Skin epidermis (tissue), 12 donors: ENCODE measurements around the gene ZNF576.
A peak's percentile ranks its signal among the peaks of the same experiment; 100 is the strongest.
"Not testable (repeated sequence)": the region's sequence is repeated elsewhere in the genome, so short reads cannot be mapped to it uniquely, and the experiment has no call there.

ENCODE experiments used
- H3K27ac ChIP-seq, 21 experiments: fragments of 200-600 bp; sonication (generic) in 11 of 21; one replicate each; pipeline ENCODE4 v1.5.0; 2020; ENCODE audit warnings: mild to moderate bottlenecking in 3 of 21, inconsistent platforms in 2 of 21, moderate library complexity in 2 of 21
- H3K4me3 ChIP-seq, 7 experiments: fragments of 200-600 bp; sonication (generic) in 2 of 7; one replicate each; pipeline ENCODE4 v1.5.0; 2020; ENCODE audit warnings: inconsistent platforms in 2 of 7, mild to moderate bottlenecking in 2 of 7, moderate library complexity in 1 of 7

Gene ZNF576

DNA sequence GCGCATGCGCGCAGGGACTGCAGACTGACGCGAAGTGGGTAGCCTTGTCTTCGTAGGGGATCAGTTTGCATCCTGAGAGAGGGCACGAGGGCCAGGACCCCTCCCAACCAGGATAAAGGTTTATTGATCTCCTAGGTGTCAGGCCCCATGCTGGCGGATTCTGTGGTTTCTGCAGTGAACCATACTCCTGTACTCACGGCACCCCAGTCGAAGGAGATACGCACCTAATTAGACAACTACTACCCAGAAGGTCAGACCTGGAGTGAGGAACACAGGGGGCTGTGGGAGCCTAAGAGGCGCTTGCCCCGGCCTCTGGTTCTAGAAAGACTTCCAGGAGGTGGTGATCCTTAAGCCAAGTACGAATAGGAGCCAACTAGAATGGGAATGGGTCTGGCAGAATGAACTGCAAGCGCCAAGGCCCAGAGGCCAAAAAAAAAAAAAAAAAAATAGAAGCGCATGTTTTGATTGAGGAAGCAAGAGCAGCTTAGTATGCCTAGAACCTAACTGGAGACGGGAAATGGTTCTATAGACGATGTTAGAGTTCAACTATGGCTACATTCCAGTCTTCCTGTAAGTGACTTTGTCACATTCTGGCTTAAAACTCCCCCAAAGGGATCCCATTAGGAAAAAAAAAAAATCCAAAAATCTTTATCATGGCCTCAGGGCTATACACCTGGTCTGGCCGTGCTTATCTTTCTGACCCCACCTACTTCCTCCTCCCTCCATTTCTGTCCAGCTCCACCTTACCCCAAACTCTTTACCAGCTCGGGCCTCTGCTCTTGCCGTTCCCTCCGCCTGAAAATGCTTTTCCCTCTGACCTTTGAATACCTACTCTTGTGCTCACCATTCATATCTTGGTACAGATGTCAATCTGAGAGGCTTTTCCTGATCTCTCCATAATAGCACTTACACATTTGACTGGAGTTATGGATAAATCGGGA is 23.9 kb downstream of the ZNF576 start:
- H3K27ac ChIP-seq: peak overlapping the region in 20 of 21 experiments; percentile 69 to 97 (median 92)
- H3K4me3 ChIP-seq: peak overlapping the region; percentile 52 to 86 (median 63)

DNA sequence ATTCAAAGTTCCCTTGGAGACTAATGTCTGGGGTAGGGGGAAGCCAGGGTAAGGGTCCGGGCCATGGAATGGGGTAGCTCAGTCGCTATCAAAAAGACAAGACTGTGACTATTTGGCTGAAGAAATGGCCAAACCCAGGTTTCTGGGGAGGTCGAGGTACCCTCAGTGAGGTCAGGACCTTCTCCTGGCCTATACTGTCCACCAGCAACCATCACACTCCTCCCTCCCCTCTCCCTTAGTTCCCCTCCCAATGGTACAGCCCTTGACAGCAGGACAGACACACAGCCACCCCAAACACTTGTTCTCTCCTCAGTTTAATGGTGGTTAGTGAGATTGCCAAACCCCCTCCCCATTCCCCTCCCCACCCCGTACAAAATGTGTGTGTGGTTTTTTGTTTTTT is 25.7 kb downstream of the ZNF576 start:
- Histone ChIP-seq H3K27ac (no peak overlapping the region), H3K4me3 (no peak overlapping the region)

DNA sequence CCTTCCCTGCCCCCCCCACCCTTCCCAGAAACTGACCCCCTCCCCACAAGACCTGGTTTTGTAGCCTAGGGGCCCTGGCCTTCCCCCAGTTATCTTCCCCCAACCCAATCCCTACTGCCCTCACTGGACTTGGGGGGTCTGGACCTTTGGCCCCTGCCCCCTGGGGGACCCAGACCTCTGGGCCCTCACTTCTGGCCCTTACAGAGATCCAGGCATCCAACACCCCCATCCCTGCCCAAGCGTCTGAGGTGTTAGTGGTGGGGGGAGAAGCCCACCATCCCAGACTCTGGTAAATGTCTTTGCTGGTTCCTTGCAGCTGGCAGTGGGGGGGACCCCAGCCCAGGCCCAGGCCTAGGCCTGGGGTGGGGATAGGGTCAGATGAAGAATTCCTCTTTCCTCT is 26.6 kb downstream of the ZNF576 start:
- Histone ChIP-seq H3K4me3 (no peak overlapping the region), H3K27ac (no peak overlapping the region)

DNA sequence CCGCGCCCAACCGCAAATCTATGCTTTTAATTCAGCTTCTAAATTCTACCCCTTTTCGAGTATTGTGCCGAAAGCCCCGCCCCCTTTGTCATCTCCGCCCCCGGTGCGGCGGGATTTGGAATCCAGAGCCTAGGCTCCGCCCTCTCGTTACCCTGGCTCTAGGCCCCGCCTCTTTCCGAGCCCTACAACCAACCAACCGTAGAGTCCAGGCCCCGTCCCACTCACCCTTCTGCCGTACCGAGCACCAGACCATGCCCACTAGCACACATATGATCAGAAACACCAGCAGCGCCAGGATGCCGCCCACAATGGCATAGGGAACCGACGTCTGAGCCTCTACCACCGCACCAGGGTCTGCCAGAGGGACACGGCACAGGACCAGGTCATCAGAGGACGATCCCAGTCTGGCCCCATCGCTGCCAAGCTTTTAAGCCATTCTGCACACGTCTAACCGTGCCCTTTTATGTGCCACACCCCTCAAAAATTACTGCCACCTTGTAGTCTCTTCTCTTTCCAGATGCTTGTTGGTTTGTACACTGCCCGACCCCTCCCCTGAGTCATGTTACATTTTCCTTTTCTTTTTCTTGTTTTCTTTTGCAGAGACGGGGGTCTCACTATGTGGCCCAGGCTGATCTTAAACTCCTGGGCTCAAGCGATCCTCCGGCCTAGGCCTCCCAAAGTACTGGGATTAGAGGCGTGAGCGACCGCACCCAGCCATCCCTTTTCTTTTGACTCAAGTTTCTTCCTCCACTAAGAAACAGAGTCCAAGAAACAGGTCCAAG is 27.7 kb downstream of the ZNF576 start:
- no peak overlapping the region for H3K27ac ChIP-seq
- no peak overlapping the region for H3K4me3 ChIP-seq

DNA sequence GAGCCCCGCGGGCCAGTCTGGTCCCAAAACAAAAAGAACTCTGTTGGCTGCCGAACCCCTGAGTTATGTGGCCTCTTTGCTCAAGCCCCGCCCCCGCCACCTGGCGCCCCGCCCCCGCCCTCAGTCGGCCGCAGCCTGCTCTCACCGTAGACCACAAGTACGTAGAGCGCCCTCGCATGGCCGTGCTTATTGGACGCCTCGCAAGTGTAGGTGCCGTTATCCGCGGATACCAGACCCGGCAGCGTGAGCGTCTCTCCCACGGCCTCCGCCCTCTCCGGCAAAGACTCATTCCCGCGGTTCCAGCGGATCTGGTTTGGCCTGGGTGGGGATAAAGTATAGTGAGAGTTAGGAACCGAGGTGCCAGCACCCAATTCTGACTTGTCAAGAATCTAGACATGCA is 28.5 kb downstream of the ZNF576 start:
- no peak overlapping the region for H3K4me3 ChIP-seq
- H3K27ac ChIP-seq: peak overlapping the region in 1 of 21 experiments; percentile 38

DNA sequence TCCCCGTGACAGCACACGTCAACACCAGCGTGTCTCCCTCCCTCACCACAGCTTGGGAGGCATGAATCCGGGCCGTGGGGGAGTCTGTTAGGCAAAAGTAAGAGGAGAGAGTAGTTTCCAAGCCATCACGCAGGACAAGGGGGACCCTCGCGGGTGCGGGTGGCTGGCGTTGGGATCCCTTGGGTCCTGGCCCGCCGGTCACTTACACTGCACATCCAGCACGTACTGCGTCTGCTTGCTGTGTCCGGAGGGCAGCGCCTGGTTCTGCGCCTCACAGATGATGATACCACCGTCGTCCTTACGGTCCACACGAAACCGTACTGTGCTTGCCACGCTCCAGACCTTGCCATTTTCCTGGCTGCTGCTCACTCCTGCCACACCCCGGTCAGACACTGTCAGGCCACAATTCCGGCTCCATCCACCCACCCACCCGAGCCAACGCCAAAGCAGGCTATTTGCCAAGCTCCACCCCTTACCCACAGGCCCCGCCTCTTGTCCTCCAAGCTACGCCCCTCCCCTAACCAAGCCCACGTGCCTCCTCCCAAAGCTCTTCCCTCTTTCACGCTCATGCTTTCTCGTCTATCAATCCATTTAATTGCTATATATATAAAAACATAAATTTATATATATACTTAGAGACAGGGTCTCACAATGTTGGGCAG is 29.7 kb downstream of the ZNF576 start:
- Histone ChIP-seq H3K27ac (peak overlapping the region in 1 of 21 experiments; percentile 38), H3K4me3 (no peak overlapping the region)

DNA sequence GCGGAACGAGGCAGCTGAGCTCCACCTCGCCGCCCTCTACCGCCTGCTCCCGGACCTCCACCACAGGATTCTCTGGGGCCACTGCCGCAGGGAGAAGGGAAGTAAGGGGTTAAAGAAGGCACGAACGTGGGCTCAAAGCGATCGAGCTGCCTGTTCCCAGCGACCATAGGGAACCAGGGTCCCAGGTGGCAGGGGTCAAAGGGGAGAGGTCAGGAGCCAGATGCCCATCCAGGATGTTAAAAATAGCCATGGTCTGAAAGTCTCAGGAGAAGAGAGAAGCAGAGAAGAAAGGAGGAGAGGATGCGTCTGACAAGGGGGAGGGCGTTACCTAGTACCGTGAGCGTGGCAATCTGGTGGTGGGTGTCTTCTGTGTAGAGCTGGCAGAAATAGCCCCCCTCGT is 30.4 kb downstream of the ZNF576 start:
- Histone ChIP-seq H3K4me3 (no peak overlapping the region), H3K27ac (no peak overlapping the region)

DNA sequence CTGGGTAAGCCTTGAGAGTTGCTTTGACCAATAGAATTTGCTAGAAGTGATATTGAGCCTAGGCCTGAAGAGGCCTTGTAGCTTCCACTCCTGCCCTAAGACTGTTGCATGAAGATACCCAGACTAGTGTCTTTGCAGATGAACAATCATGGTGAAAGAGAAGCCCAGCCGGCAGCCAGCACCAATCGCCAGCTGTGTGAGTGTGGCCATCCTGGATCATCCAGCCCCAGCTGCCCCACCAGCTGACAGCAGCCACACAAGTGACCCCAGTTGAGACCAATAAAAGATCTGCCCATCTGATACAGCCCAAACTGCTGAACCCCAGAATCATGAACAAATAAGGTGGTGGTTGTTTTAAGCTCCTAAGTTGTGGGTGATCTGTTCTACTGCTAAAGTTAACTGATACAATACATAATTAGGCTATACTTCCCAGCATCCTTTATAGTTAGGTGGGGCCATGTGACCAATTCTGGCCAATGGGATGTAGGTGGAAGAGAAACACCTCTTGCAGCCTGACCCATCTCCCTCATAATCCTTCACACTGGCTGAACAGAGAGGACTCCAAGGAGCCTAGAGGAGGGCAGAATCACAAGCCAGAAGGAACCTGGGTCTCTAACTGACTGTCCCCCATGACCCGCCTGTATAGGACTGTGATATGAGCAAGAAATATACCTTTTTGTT is 32.4 kb downstream of the ZNF576 start:
- Histone ChIP-seq H3K4me3 (no peak overlapping the region), H3K27ac (no peak overlapping the region)

DNA sequence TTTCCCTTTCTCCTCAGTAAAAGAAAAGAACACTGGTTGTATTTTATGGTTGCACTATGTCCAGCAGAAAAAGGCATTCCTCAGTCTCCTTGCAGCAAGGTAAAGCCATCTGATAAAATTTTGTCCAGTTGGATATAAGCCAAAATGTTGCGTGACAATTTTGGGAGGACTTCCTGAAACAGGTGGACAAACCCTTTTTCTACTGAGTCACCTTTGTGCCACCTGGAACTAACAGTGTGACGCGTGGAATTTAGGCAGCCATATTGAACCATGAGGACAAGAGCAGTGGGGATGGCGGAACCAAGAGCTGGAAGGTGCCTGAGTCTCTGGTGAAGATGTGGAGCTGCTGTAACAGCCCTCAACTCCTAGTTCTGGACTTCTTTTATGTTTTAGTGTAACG is 35.1 kb downstream of the ZNF576 start:
- Histone ChIP-seq H3K27ac (no peak overlapping the region), H3K4me3 (no peak overlapping the region)

DNA sequence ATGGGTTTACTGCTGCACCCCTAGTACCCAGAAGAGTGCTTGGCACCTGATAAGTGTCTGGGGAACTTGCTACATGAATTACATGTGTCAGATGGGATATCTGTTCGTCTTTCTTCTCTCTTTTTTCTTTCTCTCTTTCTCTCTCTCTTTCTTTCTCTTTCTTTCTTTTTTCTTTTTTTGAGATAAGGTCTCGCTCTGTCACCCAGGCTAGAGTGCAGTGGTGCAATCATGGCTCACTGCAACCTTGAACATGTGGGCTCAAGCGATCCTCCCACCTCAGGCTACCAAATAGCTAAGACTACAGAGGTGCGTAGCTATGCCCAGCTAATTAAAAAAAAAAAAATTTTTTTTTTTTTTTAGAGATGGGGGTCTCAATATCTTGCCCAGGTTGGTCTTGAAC is 37.1 kb downstream of the ZNF576 start:
- no peak overlapping the region for H3K27ac ChIP-seq

DNA sequence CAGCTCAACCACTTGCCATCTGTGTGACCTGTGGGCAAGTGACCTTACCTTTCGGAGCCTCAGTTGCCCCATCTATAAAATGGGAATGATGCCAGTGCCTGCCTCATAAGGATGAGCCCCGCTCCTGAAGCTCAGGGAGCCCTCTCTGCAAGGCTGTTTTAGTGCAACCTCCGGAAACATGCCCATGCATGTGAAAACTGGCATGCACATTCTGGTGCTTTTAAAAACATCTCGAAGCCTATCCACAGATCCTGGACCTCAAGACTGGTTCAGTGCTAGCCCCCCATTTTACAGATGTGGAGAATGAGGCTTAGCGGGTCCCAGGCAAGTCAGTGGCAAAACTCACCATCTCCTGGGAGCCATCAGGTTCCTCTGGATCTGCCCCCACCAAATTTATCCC is 37.7 kb downstream of the ZNF576 start:
- H3K4me3 ChIP-seq: no peak overlapping the region
- no peak overlapping the region for H3K27ac ChIP-seq

More for the DNA sequence above, 37.1 kb downstream of the ZNF576 start:
- no peak overlapping the region for H3K4me3 ChIP-seq

DNA sequence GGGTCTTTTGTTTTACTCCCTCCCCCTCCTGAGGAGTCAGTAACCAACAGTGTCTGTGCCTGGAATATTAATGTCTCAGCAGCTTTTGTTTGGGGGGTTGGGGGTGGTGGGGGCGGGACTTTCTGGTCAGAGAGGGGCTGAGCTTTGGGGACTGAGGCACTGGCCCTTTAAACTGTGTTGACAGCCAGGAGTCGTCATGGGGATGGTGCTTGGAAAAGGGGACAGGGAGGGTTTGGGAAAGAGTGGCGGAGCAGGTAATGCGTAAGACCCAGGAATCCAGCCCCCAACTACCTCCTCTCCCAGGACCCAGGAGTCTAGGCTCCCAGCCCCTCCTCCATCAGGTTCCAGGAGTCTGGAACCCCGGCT is 38.1 kb downstream of the ZNF576 start:
- Histone ChIP-seq H3K4me3 (no peak overlapping the region), H3K27ac (peak overlapping the region in 4 of 21 experiments; percentile 7 to 74 (median 70))

DNA sequence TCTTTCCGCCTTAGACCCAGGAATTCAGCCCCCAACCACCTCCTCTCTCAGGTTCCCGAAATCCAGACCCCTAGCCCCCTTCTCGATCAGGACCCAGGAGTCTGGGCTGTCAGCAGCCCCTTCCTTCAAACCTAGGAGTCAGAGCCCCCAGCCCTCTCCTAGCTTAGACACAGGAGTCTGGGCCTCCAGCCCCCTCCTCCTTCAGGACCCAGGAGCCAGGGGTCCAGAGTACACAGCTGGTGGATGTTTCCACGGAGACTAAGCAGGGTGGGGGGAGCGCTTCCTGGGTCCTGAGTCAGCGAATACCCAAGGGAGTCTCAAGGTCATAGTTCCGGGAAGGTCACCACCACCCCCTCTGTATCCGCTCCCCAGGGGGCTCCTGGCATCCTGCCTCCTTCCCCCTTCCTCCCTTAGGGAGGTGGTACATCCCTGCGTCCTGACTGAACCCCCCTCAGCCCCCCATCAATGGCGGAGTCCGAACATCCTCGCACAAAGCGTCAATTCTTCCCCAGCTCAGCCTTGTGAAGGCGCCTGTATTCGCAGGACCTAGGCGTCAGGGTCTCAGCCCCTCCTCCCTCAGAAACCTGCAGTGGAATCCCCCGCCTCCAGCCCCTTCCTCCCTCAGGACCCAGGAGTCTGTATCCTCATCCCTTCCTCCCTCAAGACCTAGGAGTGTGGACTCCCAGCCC is 38.6 kb downstream of the ZNF576 start:
- Histone ChIP-seq H3K4me3 (no peak overlapping the region), H3K27ac (peak overlapping the region in 5 of 21 experiments; percentile 7 to 74 (median 66))

DNA sequence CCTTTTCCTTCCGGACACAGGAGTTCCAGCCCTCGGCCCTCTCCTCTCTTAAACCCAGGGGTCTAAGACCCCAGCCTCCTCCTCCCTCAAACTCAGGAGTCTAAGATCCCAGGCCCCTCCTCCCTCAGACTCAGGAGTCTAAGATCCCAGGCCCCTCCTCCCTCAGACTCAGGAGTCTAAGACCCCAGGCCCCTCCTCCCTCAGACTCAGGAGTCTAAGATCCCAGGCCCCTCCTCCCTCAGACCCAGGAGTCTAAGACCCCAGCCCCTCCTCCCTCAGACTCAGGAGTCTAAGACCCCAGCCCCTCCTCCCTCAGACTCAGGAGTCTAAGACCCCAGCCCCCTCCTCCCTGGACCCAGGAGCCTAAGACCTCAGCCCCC is 39.2 kb downstream of the ZNF576 start:
- peak overlapping the region in 4 of 21 experiments; percentile 26 to 74 (median 70) for H3K27ac ChIP-seq
- H3K4me3 ChIP-seq: not testable (repeated sequence)

DNA sequence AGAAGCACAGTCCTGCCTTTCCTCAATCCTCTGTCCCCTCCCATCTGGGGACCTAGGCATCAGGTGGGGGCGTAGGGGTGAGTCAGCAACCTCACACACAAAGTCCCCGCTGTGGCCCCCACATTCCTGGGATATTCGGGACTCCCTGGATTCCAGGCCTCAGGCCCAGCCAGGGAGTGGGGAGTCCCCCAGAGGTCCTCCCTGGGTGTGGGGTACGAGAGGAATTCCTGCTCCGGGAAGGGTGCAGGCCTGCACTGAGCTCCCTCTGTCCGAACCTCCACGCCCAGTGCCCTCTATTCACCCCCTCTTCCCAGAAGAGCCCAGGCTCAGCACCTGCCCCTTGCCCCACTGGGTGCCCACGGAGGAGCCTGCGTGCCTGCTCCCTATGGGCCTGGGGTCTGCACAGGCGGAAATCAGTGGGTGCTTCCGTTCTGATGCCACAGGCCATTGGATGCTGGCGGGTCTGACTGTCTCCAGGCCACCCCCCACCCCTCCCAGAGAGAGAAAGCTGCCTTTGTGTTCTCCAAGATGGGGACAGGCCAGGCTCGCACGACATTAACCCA is 39.8 kb downstream of the ZNF576 start:
- Histone ChIP-seq H3K27ac (peak overlapping the region in 1 of 21 experiments; percentile 66), H3K4me3 (no peak overlapping the region)

DNA sequence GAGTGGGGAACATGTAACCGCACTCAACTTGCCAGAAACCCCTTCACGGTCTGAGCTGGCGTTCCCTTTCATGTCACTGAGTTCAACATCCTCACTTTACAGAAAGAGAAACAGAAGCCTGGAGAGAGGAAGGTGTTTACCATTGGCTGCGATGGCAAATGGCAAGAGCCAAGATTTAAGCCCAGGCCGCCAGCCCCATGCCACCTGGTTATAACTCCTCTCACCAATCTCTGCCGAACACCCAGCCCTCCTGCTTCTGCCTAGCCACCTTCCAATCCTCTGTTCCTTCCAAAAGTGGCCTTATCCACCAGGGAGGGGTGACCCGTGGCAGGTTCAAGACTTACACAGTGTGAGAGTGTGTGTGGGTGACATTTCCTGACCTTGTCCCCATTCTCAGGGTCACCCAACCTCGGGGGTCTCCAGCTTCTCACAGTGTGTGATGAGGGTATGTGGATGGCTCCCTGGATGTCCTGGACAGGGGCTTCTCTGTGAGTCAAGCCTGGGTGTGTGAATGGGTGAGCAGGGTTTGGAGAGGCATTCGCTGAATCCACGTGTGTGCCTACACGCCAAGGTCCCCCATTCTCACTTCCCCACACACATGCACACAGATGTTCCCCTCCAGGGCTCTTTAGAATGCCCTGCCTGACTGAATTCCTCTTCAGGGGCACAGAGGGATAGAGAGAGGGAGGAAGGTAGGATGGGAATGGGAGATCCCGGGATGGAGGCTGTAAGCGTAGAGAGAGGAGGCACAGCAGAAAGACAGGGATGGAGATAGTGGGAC is 42.0 kb downstream of the ZNF576 start:
- no peak overlapping the region for H3K27ac ChIP-seq
- H3K4me3 ChIP-seq: no peak overlapping the region

DNA sequence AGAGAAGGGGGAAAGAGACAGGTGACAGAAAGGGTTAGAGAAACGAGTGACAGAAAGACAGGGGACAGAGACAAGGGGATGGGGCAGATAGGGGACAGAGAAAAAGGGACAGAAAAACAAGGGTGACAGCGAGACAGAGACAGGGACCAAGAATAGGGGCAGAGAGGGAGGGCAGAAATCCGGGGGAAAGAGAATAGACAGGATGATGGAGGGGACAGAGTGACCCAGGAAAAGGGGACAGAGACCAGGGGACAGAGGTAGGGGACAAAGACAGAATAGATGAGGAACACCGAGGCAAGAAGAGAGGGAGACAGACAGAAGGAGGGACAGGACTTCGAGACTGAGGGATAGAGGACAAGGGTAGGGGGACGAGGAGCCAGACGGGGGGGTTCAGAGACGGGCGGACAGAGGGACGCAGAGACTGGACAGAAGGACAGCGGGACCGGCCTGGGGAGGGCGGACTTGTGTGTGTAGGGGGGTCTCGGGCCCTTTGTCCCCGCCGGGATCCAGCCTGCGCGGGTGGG is 42.7 kb downstream of the ZNF576 start:
- peak overlapping the region in 4 of 21 experiments; percentile 19 to 69 (median 66) for H3K27ac ChIP-seq
- H3K4me3 ChIP-seq: peak overlapping the region in 5 of 7 experiments; percentile 10 to 58 (median 47)
